Lower leg skin (tissue), 3 donors: ENCODE results near the gene KRT2.

ENCODE experiments used
- CTCF ChIP-seq, 3 donors: fragments of 450-650 bp; IDR thresholded peaks; one replicate each; pipeline ENCODE4 v1.5.1; 2016; ENCODE audit warnings: antibody characterized with exemption in 3 of 3, mild to moderate bottlenecking in 3 of 3, moderate library complexity in 2 of 3
- POLR2A ChIP-seq, 2 donors: fragments of 450-650 bp; IDR thresholded peaks; one replicate each; pipeline ENCODE4 v1.6.1; 2016 to 2017; ENCODE audit warnings: antibody characterized with exemption in 2 of 2, mild to moderate bottlenecking in 1 of 2, moderate library complexity in 1 of 2

- no peak for TF ChIP-seq CTCF (IDR thresholded peaks at IDR 0.05)
- no peak for TF ChIP-seq POLR2A (IDR thresholded peaks at IDR 0.05)
Observed at GRCh38 chr12:52681526-52682380, 29.7 kb upstream of the KRT2 start.
